IMR-90 (cell line): Measurements from ENCODE around the gene SLC7A6OS. TPM values are rescaled to one million over a fixed set of nuclear protein-coding genes. Genes with fewer than 3 reads are reported as not detected.
A peak's percentile ranks its signal among the peaks of the same experiment; 100 is the strongest.

Experiments used
- ATAC-seq: fragments of 200-7000 bp; cut with Tn5 transposase; 2 replicates; pipeline ENCODE4 v1.9.1; 2020; ENCODE audit warnings: low read depth, mild to moderate bottlenecking, moderate library complexity
- Bru-seq: library from RNA; stranded (reverse); fragments of 400-500 nt; gene quantifications from one replicate; lab custom pipeline; 2021; lab: Mats Ljungman, UMichigan
- BruChase-seq, 2 experiments: library from RNA; stranded (reverse); fragments of 400-500 nt; gene quantifications; one replicate each; lab custom pipeline; 2021; lab: Mats Ljungman, UMichigan
- BruUV-seq: library from RNA; stranded (reverse); fragments of 400-500 nt; replicated peaks from 2 replicates; lab custom pipeline; 2021; lab: Mats Ljungman, UMichigan
- CTCF ChIA-PET: fragments of 300-600 bp; formaldehyde crosslinking; extraction: SDS; loops from one replicate; lab custom pipeline; 2021; ENCODE audit warnings: antibody characterized with exemption; lab: Yijun Ruan, JAX
- POLR2A ChIA-PET: fragments of 300-600 bp; sonication (Branson Sonifier 250); formaldehyde crosslinking; loops from one replicate; lab custom pipeline; 2022; ENCODE audit warnings: antibody characterized with exemption; ENCODE audit not compliant: unreplicated experiment; lab: Charles Lee
- DNase-seq: peaks from one replicate; pipeline ENCODE4 v3.0.0; 2013
- H2AFZ ChIP-seq: replicated peaks from 2 replicates; pipeline ENCODE3; 2013; ENCODE audit warnings: low read length, mild to moderate bottlenecking; ENCODE audit not compliant: poor library complexity
- H2AK5ac ChIP-seq: 2 replicates; pipeline ENCODE4 v1.6.1; 2013; ENCODE audit warnings: low read depth, low read length, inconsistent platforms
- H2AK9ac ChIP-seq: replicated peaks from 2 replicates; pipeline ENCODE3; 2013; ENCODE audit warnings: mild to moderate bottlenecking, low read depth, low read length, moderate library complexity; ENCODE audit not compliant: poor library complexity
- H2BK120ac ChIP-seq: 2 replicates; pipeline ENCODE4 v1.6.1; 2013; ENCODE audit warnings: low read depth, low read length, inconsistent platforms
- H2BK15ac ChIP-seq: 3 replicates; pipeline ENCODE4 v1.6.1; 2013; ENCODE audit warnings: low read depth, low read length, inconsistent platforms
- H2BK20ac ChIP-seq: 2 replicates; pipeline ENCODE4 v1.6.1; 2013; ENCODE audit warnings: low read depth, mild to moderate bottlenecking, inconsistent platforms, low read length, moderate library complexity
- H2BK5ac ChIP-seq: 2 replicates; pipeline ENCODE4 v1.6.1; 2013; ENCODE audit warnings: mild to moderate bottlenecking, low read depth, low read length, inconsistent platforms; ENCODE audit not compliant: poor library complexity, severe bottlenecking
- H3K14ac ChIP-seq: replicated peaks from 2 replicates; pipeline ENCODE4 v1.6.1; 2013; ENCODE audit warnings: low read depth, low read length, inconsistent platforms
- H3K18ac ChIP-seq: 2 replicates; pipeline ENCODE4 v1.6.1; 2013; ENCODE audit warnings: low read depth, low read length, control low read depth
- H3K23ac ChIP-seq: 2 replicates; pipeline ENCODE4 v1.6.1; 2013; ENCODE audit warnings: low read depth, low read length, inconsistent platforms
- H3K27ac ChIP-seq: 2 replicates; pipeline ENCODE4 v1.5.1; 2013; ENCODE audit warnings: mild to moderate bottlenecking, control low read depth, low read length; ENCODE audit not compliant: insufficient read depth
- H3K27me3 ChIP-seq: 2 replicates; pipeline ENCODE4 v1.6.1; 2013; ENCODE audit warnings: low read length; ENCODE audit not compliant: control insufficient read depth, insufficient read depth
- H3K36me3 ChIP-seq: 2 replicates; pipeline ENCODE4 v1.6.1; 2013; ENCODE audit warnings: low read length, mixed read lengths; ENCODE audit not compliant: control insufficient read depth, insufficient read depth
- H3K4ac ChIP-seq: 2 replicates; pipeline ENCODE4 v1.6.1; 2013; ENCODE audit warnings: low read depth, low read length, inconsistent platforms
- H3K4me1 ChIP-seq: 2 replicates; pipeline ENCODE4 v1.6.1; 2013; ENCODE audit warnings: low read length, mixed read lengths; ENCODE audit not compliant: control insufficient read depth, insufficient read depth
- H3K4me2 ChIP-seq: 2 replicates; pipeline ENCODE4 v1.6.1; 2013; ENCODE audit warnings: low read depth, mild to moderate bottlenecking, control low read depth, low read length, moderate library complexity
- H3K4me3 ChIP-seq: 2 replicates; pipeline ENCODE4 v1.5.1; 2013; ENCODE audit warnings: low read depth, mild to moderate bottlenecking, control low read depth, low read length, moderate library complexity; ENCODE audit not compliant: insufficient read depth
- H3K56ac ChIP-seq: 2 replicates; pipeline ENCODE4 v1.6.1; 2013; ENCODE audit warnings: low read length, inconsistent platforms; ENCODE audit not compliant: insufficient read depth; ENCODE audit errors: extremely low read depth
- H3K79me1 ChIP-seq, 2 experiments: 2 replicates each; pipeline ENCODE4 v1.6.1; 2013; ENCODE audit warnings: low read length in 2 of 2, inconsistent platforms in 1 of 2, low read depth in 1 of 2
- H3K9ac ChIP-seq: 2 replicates; pipeline ENCODE4 v1.6.1; 2013; ENCODE audit warnings: low read depth, low read length, control low read depth
- H3K9me1 ChIP-seq: 2 replicates; pipeline ENCODE4 v1.6.1; 2013; ENCODE audit warnings: low read length, inconsistent platforms; ENCODE audit not compliant: insufficient read depth
- H3K9me3 ChIP-seq: 2 replicates; pipeline ENCODE4 v1.6.1; 2013; ENCODE audit warnings: low read length; ENCODE audit not compliant: control insufficient read depth, insufficient read depth
- H4K20me1 ChIP-seq: 2 replicates; pipeline ENCODE4 v1.6.1; 2013; ENCODE audit warnings: low read length, inconsistent platforms; ENCODE audit not compliant: insufficient read depth
- H4K5ac ChIP-seq: 2 replicates; pipeline ENCODE4 v1.6.1; 2013; ENCODE audit warnings: mild to moderate bottlenecking, low read depth, low read length, control low read depth
- H4K8ac ChIP-seq, 2 experiments: 2 replicates each; pipeline ENCODE4 v1.6.1; 2013; ENCODE audit warnings: low read depth in 2 of 2, low read length in 2 of 2, control low read depth in 1 of 2, inconsistent platforms in 1 of 2
- H4K91ac ChIP-seq: 2 replicates; pipeline ENCODE4 v1.6.1; 2013; ENCODE audit warnings: low read depth, low read length, inconsistent platforms; ENCODE audit not compliant: insufficient read depth
- BHLHE40 ChIP-seq: fragments of 150-350 bp; IDR thresholded peaks from 2 replicates; pipeline ENCODE4 v1.6.1; 2016; ENCODE audit warnings: mild to moderate bottlenecking, low read depth, low read length
- CEBPB ChIP-seq: IDR thresholded peaks from 2 replicates; pipeline ENCODE4 v1.6.1; 2012; ENCODE audit warnings: low read depth, low read length, improper control_type of control experiment
- CHD1 ChIP-seq: IDR thresholded peaks from 2 replicates; pipeline ENCODE4 v1.6.1; 2012; ENCODE audit warnings: low read depth, low read length, improper control_type of control experiment
- ELK1 ChIP-seq: fragments of 150-350 bp; IDR thresholded peaks from 2 replicates; pipeline ENCODE4 v1.6.1; 2016; ENCODE audit warnings: low read depth, mild to moderate bottlenecking, low read length, moderate library complexity, borderline replicate concordance
- FOS ChIP-seq: fragments of 150-350 bp; IDR thresholded peaks from 2 replicates; pipeline ENCODE4 v1.6.1; 2016; ENCODE audit warnings: low read depth, low read length
- MAFK ChIP-seq: IDR thresholded peaks from 2 replicates; pipeline ENCODE4 v1.6.1; 2012; ENCODE audit warnings: low read depth, low read length, improper control_type of control experiment
- MXI1 ChIP-seq: IDR thresholded peaks from 2 replicates; pipeline ENCODE4 v1.6.1; 2012; ENCODE audit warnings: low read depth, mild to moderate bottlenecking, low read length, moderate library complexity, borderline replicate concordance
- POLR2A ChIP-seq: IDR thresholded peaks from 2 replicates; pipeline ENCODE4 v1.6.1; 2012; ENCODE audit warnings: mild to moderate bottlenecking, low read depth, low read length
- RAD21 ChIP-seq: IDR thresholded peaks from 2 replicates; pipeline ENCODE4 v1.6.1; 2012; ENCODE audit warnings: low read length, improper control_type of control experiment
- RCOR1 ChIP-seq: IDR thresholded peaks from 2 replicates; pipeline ENCODE4 v1.6.1; 2012; ENCODE audit warnings: mild to moderate bottlenecking, low read length, improper control_type of control experiment; ENCODE audit not compliant: insufficient replicate concordance
- SMC3 ChIP-seq: fragments of 150-350 bp; IDR thresholded peaks from 2 replicates; pipeline ENCODE4 v1.6.1; 2016; ENCODE audit warnings: low read depth, mild to moderate bottlenecking, antibody characterized with exemption, low read length, moderate library complexity
- WGBS, 2 experiments: methylation state at CpG; one replicate each; pipeline versions ENCODE4 v1.1.5 to v1.1.7; 2013; ENCODE audit warnings: missing lambda C conversion rate in 2 of 2; ENCODE audit not compliant: insufficient read length in 1 of 2; ENCODE audit errors: extremely low coverage in 2 of 2; 5-methylcytosine and 5-hydroxymethylcytosine counted together
- dilution Hi-C: fragments of 300-500 bp; cut with HindIII; formaldehyde crosslinking; loops from one replicate; pipeline ENCODE4 v1.14.3; 2018; ENCODE audit warnings: low sequenced_read_pairs; ENCODE audit not compliant: unreplicated experiment
- in situ Hi-C: fragments of 300-500 bp; cut with MboI; formaldehyde crosslinking; loops from 3 replicates; pipeline ENCODE4 v1.14.3; 2019; ENCODE audit warnings: low sequenced_read_pairs, inconsistent platforms, mixed read lengths
- intact Hi-C: fragments of 100-400 bp; cut with micrococcal nuclease; formaldehyde crosslinking; loops from 2 replicates; pipeline ENCODE4 v1.10.0; 2022
- long read RNA-seq: library from polyadenylated mRNA; unstranded; transcript quantifications from one replicate; pipeline ENCODE4 v2.0.0, GENCODE V29; 2021; ENCODE audit not compliant: unreplicated experiment
- polyA plus RNA-seq, 3 experiments: library from polyadenylated mRNA; depleted of rRNA; stranded (reverse); fragments of >200 nt; gene quantifications; 2 replicates each; pipeline ENCODE4 v1.2.3, GENCODE V29; 2012; ENCODE audit warnings: low replicate concordance in 1 of 3
- total RNA-seq: library from RNA; depleted of rRNA; stranded (reverse); fragments of >200 nt; gene quantifications from 2 replicates; pipeline ENCODE4 v1.2.3, GENCODE V29; 2012; rRNA removed
- TF ChIP-seq, protein P1 (sequence below): conservative IDR thresholded peaks from 2 replicates; pipeline ENCODE4 v1.5.1; 2012; ENCODE audit warnings: mild to moderate bottlenecking, low read depth, low read length, improper control_type of control experiment

Gene SLC7A6OS
- 8.4 and 10.3 TPM in 2 replicates for total RNA-seq
- 5.6 and 6.8 TPM in 2 replicates for polyA plus RNA-seq (2012; rRNA removed)
- 2.5 and 3.5 TPM in 2 replicates for polyA plus RNA-seq (2012; cell fraction: cytosol; rRNA removed)
- 7.7 and 20.7 TPM in 2 replicates for polyA plus RNA-seq (2012; cell fraction: nucleus; rRNA removed; ENCODE audit: low replicate concordance)
- percentile 71 among the genes with signal in this experiment for Bru-seq, nascent RNA
- percentile 69 among the genes with signal in this experiment for BruChase-seq, experiment 1, labeled RNA remaining after a 6-hour chase
- percentile 63 among the genes with signal in this experiment for BruChase-seq, experiment 2, labeled RNA remaining after a 2-hour chase
- long read RNA-seq, full-length matches to known transcripts: 13 of 19 reads
- long read RNA-seq, partial matches to known transcripts: 0 of 19 reads
- long read RNA-seq, other reads (novel, unspliced or antisense): 6 of 19 reads

DNA sequence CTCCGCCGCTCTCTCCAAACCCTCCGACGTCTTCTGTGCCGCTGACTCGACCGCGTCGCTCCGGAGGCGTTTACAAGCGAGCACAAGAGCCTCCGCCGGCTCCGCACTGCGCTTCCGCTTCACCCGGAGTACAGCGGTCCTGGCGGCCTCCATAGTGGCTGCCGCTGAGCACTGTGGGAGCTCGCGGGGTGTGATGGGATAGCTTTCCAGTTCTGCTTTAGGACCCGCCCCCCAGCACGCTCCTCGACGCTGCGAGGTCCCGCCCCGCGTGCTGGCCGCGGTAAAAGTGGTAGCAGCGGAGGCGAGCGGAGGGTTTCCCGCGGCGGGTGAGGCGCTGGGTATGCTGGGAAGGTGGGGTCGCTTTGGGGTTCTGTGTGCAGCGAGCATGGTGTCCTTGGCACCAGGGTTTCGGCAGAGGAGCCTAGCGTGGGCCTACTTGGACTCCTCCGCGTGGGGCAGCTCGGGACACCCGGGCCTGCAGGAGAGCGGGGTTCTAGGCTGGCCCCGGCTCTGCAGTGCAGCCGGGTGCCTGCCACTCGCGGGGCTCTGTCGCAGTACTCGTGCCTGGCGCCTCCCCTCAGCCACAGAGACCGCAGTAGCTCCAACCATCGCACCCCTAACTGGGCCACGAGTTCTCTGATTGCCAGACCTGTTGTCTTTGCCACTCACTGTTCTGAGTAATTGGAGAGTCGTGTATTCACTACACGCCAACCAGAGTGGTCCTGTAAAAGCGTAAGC, at the start of gene SLC7A6OS, which contains the start of gene PRMT7:
TSS of gene SLC7A6OS (minus strand) at position 173 of the 738 bp plus-strand sequence. CDS start at position 153, 20 bp downstream.
TSS of gene PRMT7 (plus strand) at position 246 of the 738 bp plus-strand sequence. CDS start 4,961 bp downstream, outside the sequence.
- dilution Hi-C loops: no loop called here
- ChIA-PET CTCF (interaction anchor here (0.8 to 1.2 kb wide), 3 partner anchors 28 to 47 kb away, joined by 3 to 6 read pairs (median 3); partner anchors contain the start of gene SLC7A6), POLR2A (interaction anchor here (0.6 to 1.0 kb wide), 3 partner anchors 10 to 66 kb away, joined by 3 to 5 read pairs (median 3); partner anchors contain the start of gene PLA2G15)
- H2AK5ac ChIP-seq: peak within 1 kb of the TSS; percentile 43
- intact Hi-C loops: loop anchor here (2.0 to 5.0 kb wide), 2 partner anchors 18 to 44 kb away; no protein-coding TSS in a partner anchor
- H4K5ac ChIP-seq: peak within 1 kb of the TSS; percentile 93
- no peaks in the 10 kb centered on the region for H3K27me3 ChIP-seq
- H3K9me1 ChIP-seq: no peaks in the 10 kb centered on the region; the same call in 1 of the 2 replicates
- peak within 1 kb of the TSS; percentile 75 for H4K91ac ChIP-seq
- H3K4me3 ChIP-seq: peak within 1 kb of the TSS; percentile 97
- peaks cover 9% of the 10 kb centered on the region for H3K4me1 ChIP-seq
- WGBS, 2 experiments: 0% methylated on average over 23 of the region's 62 CpGs; no CpG with 5 or more reads in 1 of the 2 experiments
- H2AFZ ChIP-seq: peak within 1 kb of the TSS; percentile 98
- peak; percentile 84 for DNase-seq
- H2AK9ac ChIP-seq: peak within 1 kb of the TSS; percentile 98
- H4K20me1 ChIP-seq: peaks cover 11% of the 10 kb centered on the region; the same call in 1 of the 2 replicates
- H3K4ac ChIP-seq: peak within 1 kb of the TSS; percentile 84
- peaks cover 26 to 68% of the 10 kb centered on the region in 2 experiments for H3K79me1 ChIP-seq
- H3K9ac ChIP-seq: peak within 1 kb of the TSS; percentile 85
- H3K23ac ChIP-seq: peak within 1 kb of the TSS; percentile 92
- no TSS peak for BruUV-seq
- peak within 1 kb of the TSS; percentile 92 for H3K56ac ChIP-seq
- in situ Hi-C loops: no loop called here
- peak within 1 kb of the TSS; percentile 98 for H3K4me2 ChIP-seq
- peak within 1 kb of the TSS; percentile 50; the same call in 1 of the 2 replicates for H3K18ac ChIP-seq
- 0 out of 2 replicates have a peak within 1 kb of the TSS, but pooled peaks have one; percentile 21 for H2BK120ac ChIP-seq
- H2BK20ac ChIP-seq: no peak within 1 kb of the TSS
- peak within 1 kb of the TSS; percentile 67 to 99 for H4K8ac ChIP-seq
- peak within 1 kb of the TSS; percentile 59 for H2BK5ac ChIP-seq
- no peaks in the 10 kb centered on the region for H3K9me3 ChIP-seq
- peaks cover 18% of the 10 kb centered on the region for H3K36me3 ChIP-seq
- H3K27ac ChIP-seq: peak within 1 kb of the TSS; percentile 89
- peak within 1 kb of the TSS; percentile 97 for H3K14ac ChIP-seq
- H2BK15ac ChIP-seq: no peak within 1 kb of the TSS
- peak; percentile 100 for ATAC-seq
- TF ChIP-seq, protein P1, sequence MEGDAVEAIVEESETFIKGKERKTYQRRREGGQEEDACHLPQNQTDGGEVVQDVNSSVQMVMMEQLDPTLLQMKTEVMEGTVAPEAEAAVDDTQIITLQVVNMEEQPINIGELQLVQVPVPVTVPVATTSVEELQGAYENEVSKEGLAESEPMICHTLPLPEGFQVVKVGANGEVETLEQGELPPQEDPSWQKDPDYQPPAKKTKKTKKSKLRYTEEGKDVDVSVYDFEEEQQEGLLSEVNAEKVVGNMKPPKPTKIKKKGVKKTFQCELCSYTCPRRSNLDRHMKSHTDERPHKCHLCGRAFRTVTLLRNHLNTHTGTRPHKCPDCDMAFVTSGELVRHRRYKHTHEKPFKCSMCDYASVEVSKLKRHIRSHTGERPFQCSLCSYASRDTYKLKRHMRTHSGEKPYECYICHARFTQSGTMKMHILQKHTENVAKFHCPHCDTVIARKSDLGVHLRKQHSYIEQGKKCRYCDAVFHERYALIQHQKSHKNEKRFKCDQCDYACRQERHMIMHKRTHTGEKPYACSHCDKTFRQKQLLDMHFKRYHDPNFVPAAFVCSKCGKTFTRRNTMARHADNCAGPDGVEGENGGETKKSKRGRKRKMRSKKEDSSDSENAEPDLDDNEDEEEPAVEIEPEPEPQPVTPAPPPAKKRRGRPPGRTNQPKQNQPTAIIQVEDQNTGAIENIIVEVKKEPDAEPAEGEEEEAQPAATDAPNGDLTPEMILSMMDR: 0 out of 2 replicates have a peak, but pooled peaks have one; percentile 5
- TF ChIP-seq POLR2A (peak; percentile 85), RCOR1 (no peak), MXI1 (peak; percentile 86), MAFK (no peak), BHLHE40 (peak; percentile 68; the same call in 1 of the 2 replicates), CEBPB (no peak), RAD21 (no peak), FOS (no peak), SMC3 (no peak), CHD1 (no peak), ELK1 (no peak)
